CD4-positive, alpha-beta T cell treated with Interleukin-21 for 1 hour (primary cell): Measurements from ENCODE around the gene RNLS.

Experiments
- DNase-seq: peaks from one replicate; pipeline ENCODE4 v3.0.0-alpha.2; 2020

RNLS gene

DNA sequence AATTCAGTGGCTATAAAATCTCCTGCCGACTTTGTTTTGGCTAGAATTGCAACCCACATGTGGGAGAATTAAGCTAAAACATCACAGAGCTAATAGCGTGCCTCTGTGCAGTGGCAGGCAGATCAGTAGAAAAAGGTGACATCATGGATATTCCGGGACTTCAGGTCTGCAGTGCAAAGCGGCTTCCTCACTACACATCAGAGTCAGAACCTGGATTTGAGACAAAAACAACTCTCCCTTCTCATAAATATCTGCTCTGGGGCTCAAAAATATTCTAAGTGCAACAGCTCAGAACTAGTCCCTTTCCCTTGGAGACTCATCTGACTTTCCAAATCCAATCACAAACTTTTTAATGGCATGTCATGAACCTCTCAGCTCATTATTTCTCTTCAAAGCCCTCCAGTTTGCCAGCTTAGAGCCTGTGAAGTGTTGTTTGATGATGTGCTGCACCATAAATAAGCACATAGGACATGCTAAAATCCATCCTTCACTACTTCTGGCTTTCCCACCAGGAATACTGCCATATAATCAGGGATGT is 337.1 kb downstream of the RNLS start:
- no peak for DNase-seq

- no peak for DNase-seq
These were observed 338.1 kb downstream of the RNLS start for GRCh38 chr10:88244781-88245625.

DNA sequence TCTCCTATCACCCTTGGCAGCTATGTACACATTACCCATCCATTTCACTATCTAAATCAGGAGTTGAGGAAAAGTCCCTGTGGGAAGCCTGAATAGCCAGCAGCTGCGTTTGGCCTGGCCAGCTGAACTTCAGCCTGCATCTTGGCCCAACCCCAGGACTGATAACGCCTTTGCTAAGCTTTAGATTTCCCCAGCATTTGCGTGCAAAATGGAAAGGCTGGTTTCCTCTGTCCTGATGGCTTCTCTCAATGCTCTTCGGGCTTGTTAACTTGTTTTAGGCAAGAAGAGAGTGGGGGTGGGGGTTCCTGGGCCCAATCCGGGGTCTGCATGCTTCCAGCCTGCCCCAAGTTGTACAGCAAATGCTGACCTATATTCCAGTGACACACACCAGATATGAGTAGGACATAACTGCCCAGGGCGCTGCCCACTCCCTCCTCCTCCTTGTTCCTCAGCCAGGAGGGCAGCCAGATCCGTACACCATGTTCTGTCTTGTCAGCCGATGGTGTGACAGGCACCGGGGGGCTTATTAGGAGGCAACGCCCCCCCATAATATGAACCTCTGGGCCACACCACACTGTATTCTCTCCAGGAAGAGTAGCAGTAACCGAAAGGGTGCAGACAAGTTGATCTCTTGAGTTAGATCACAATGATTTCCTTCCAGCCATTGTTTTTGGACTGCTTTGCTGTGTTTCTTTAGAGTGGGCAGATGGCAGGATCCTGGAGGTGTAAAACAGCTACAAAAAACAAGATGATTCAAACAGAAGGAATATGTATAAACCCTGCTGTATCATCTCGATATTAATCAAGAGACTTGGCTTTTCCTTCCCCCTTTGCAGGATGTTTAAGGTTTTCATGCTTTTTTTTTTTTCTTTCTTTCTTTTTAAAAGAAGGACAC is 339.0 kb downstream of the RNLS start:
- DNase-seq, result no peak

DNA sequence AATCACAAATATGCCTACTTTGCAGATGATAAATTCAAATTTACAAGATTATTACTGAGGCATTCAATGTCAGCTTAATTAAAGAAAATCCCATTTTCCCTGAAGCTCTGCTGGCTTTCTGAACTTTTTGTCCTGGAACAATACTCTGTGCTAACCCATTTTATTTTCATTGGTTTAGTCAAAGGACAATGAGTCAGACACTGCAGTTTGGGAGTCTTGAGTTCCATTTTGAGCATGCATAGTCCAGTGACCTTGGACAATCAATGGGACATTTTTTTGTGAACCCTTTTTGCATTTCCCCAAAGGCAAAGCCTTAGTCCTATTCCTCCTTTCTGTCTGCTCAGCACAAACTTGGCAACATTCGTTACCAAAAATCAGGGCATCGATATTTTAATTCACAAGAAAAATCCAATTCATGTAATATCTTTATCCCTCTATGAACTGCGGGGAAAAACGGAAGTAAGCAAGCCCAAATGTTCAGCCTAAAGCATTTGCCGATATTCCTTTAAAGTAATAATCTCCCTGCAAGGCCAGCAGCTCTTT is 339.8 kb downstream of the RNLS start:
- no peak for DNase-seq

- DNase-seq, result no peak
These were observed 341.6 kb downstream of the RNLS start for GRCh38 chr10:88241501-88241900.

DNA sequence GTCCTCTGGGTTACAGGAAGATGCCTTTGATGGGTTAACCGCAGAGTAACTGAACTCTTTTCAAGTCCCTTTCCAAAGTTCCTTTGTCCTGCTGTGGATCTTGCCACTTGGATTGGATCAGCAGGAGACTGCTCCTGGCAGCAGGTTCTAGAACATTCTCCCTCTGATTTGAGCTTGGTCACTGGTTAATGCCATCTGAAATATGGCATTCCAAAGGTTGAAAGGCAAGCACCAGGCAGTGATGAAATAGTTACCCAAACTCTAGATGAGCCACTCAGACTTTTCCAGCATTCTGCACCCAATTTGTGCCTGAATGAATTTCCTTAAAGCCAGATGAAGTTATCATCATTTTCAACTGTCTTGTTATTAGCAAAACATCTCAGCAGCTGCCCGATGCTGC is 343.9 kb downstream of the RNLS start:
- no peak for DNase-seq

GRCh38 chr10:88238615-88238914 is 344.6 kb downstream of the RNLS start:
- no peak for DNase-seq

DNA sequence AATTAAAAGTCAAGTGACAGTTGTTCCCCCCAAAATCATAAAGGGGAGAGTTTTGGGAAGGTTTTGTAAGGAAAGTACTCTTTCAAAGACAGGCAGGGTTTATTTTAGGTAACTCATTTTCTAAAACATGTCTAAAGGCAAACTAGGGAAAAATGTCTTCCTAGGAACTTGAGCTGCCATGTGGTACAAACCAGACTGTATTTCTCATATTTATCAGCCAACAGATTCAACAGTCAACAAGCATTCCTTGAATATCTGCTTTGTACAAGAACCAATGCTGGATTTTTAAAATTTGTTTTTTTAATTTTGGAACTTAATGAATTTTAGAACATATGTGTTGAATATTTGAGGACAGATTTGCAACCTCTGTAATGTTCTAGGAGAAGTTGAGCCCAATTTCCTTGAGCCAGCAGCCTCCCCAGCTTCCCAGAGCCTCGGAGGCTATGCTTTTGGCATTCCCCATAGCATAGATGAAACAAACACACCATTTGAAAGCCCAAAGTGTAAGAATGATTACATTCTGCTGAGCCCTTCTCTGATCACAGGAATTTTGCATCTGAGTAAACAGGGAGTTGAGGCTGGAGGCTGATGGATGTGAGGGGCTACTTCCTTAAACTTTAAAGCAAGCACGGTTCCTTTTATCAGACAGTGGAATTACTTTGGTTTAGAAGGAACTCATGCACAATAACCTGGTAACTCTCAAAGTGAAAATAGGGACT is 345.1 kb downstream of the RNLS start:
- DNase-seq, result no peak

GRCh38 chr10:88236121-88236743 is 346.9 kb downstream of the RNLS start:
- DNase-seq, result no peak

DNA sequence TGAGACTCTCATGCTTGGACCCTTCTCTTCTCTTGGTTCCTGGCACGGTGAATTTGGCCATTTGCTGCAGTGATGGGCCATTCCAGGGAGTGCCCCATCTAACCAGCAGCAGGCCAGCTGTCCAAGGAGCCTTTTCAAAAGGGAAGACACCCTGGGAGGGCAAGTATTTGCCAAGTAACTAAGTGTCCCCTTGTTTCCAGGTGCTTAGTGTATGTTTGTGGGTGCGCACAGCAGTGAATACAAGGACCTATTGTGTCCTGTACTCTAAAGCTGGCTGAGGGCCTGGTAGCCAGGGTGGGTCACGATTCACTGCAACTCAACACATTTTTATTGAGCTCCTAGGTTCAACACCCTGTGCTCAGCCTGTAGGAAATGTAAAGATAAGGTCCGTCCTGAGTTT is 348.8 kb downstream of the RNLS start:
- DNase-seq, result no peak

GRCh38 chr10:88233870-88234269 is 349.2 kb downstream of the RNLS start:
- no peak for DNase-seq

- DNase-seq, result no peak
These were observed 350.1 kb downstream of the RNLS start for GRCh38 chr10:88232983-88233543.

GRCh38 chr10:88232029-88232895 is 350.9 kb downstream of the RNLS start:
- no peak for DNase-seq

- DNase-seq, result no peak
These were observed 352.9 kb downstream of the RNLS start for GRCh38 chr10:88230251-88230650.

- DNase-seq, result no peak
These were observed 355.0 kb downstream of the RNLS start for GRCh38 chr10:88228130-88228529.

DNA sequence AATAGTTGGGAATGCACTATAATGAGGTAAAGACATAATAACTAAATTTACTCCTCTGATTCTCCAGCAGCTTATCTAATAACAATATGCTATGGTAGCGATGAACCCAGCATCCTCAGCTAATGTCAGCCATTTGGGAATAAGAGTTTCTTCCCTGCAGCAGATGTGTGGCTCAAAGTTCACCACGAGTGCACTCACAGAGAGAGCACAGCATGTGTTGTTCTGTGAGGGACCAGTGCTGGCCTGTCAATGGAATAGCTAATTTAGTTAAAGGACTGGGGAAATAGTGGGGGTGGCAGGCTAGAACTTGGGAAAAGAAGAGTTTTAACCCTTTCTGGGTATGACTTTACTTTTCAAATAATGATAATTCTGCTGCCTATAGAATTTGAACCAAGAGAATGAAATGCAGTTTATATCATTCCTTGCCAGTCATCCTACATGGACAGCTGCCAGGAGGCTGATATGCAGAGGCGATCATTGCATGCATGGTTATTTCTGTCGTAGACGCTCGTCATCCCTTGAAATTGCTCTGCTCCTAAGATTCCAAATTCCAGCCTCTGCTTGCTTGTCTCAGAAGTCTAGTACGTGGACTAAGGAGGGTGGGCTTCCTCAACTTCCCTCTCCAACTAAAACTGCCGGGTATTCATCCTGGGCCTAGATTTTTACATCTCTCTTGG is 355.6 kb downstream of the RNLS start:
- DNase-seq, result no peak

DNA sequence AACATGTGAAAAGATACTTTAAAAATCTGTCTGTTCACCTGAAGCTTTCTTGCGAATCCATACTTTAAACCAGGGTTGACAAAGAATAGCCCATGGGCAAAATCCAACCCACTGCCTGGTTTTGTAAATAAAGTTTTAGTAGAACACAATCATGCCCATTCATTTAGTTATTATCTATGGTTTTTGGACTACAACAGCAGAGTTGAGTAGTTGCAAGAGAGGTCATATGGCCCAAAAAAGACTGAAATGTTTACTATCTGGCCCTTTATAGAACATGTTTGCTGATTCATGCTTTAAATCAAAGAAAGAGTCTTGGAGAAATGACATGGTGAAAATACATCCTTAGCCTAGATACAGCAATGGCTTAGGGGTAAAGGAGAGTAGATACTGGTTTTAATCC is 356.2 kb downstream of the RNLS start:
- no peak for DNase-seq

- no peak for DNase-seq
These were observed 357.0 kb downstream of the RNLS start for GRCh38 chr10:88226071-88226659.
